HEK293 (cell line): Measurements from ENCODE around the gene PRPF4.
A peak's percentile ranks its signal among the peaks of the same experiment; 100 is the strongest.
"Not testable (repeated sequence)": the region's sequence is repeated elsewhere in the genome, so short reads cannot be mapped to it uniquely, and the experiment has no call there.

Source experiments
- CTCF ChIA-PET: fragments of 350-600 bp; formaldehyde crosslinking; extraction: SDS; loops from one replicate; lab custom pipeline; 2021; ENCODE audit warnings: antibody characterized with exemption; lab: Yijun Ruan, JAX
- POLR2A ChIA-PET: fragments of 300-600 bp; formaldehyde crosslinking; extraction: SDS; loops from one replicate; lab custom pipeline; 2020; ENCODE audit warnings: antibody characterized with exemption, inconsistent platforms; lab: Yijun Ruan, JAX
- H3K27ac ChIP-seq: fragments of 200-500 bp; sonication (Bioruptor generic); 2 replicates; pipeline ENCODE4 v1.5.1; 2014; ENCODE audit warnings: low read depth, low read length, control low read depth, inconsistent platforms; ENCODE audit errors: extremely low read depth
- H3K36me3 ChIP-seq, 2 experiments: fragments of 200-500 bp in 1 of 2; sonication (Bioruptor generic) in 1 of 2; 1 replicate in 1 of 2; 2 replicates in 1 of 2; pipeline ENCODE4 v1.5.1; 2014 to 2017; ENCODE audit warnings: inconsistent platforms in 2 of 2, low read length in 2 of 2; ENCODE audit not compliant: control insufficient read depth in 2 of 2, insufficient read depth in 1 of 2
- H3K4me1 ChIP-seq: fragments of 200-500 bp; sonication (Bioruptor generic); 2 replicates; pipeline ENCODE4 v1.5.1; 2014; ENCODE audit warnings: mild to moderate bottlenecking, low read length, inconsistent platforms; ENCODE audit not compliant: control insufficient read depth, insufficient read depth
- H3K4me3 ChIP-seq: 2 replicates; pipeline ENCODE4 v1.5.1; 2011; ENCODE audit warnings: low read depth, mild to moderate bottlenecking, control low read depth, low read length, moderate library complexity
- H3K9me3 ChIP-seq: fragments of 200-500 bp; sonication (Bioruptor generic); 2 replicates; pipeline ENCODE4 v1.5.1; 2014; ENCODE audit warnings: low read depth, low read length, inconsistent platforms; ENCODE audit not compliant: control insufficient read depth, insufficient read depth
- TCF7L2 ChIP-seq: IDR thresholded peaks from 2 replicates; pipeline ENCODE4 v1.6.1; 2011; ENCODE audit warnings: low read depth, mild to moderate bottlenecking, inconsistent platforms, low read length, moderate library complexity, borderline replicate concordance
- ZNF10 ChIP-seq: fragments of 450-650 bp; formaldehyde crosslinking; IDR thresholded peaks from 2 replicates; pipeline ENCODE4 v1.5.1; 2017; ENCODE audit warnings: missing biosample characterization, missing genetic modification characterization
- ZNF132 ChIP-seq: fragments of 450-650 bp; formaldehyde crosslinking; IDR thresholded peaks from 2 replicates; pipeline ENCODE4 v1.5.1; 2017; ENCODE audit warnings: missing biosample characterization, missing genetic modification characterization, borderline replicate concordance
- ZNF155 ChIP-seq: fragments of 450-650 bp; formaldehyde crosslinking; IDR thresholded peaks from 2 replicates; pipeline ENCODE4 v1.5.1; 2016; ENCODE audit warnings: missing biosample characterization, missing genetic modification characterization
- ZNF211 ChIP-seq: fragments of 450-650 bp; formaldehyde crosslinking; IDR thresholded peaks from 2 replicates; pipeline ENCODE4 v1.5.1; 2016; ENCODE audit warnings: low read depth, missing biosample characterization, missing genetic modification characterization
- ZNF311 ChIP-seq: fragments of 450-650 bp; formaldehyde crosslinking; IDR thresholded peaks from 2 replicates; pipeline ENCODE4 v1.5.1; 2017; ENCODE audit warnings: missing biosample characterization, missing genetic modification characterization, borderline replicate concordance
- ZNF350 ChIP-seq: fragments of 450-650 bp; formaldehyde crosslinking; IDR thresholded peaks from 2 replicates; pipeline ENCODE4 v1.5.0; 2017; ENCODE audit warnings: missing biosample characterization, mild to moderate bottlenecking, missing genetic modification characterization
- ZNF416 ChIP-seq: fragments of 450-650 bp; formaldehyde crosslinking; IDR thresholded peaks from 2 replicates; pipeline ENCODE4 v1.5.1; 2016; ENCODE audit warnings: missing biosample characterization, missing genetic modification characterization
- ZNF600 ChIP-seq: fragments of 450-650 bp; formaldehyde crosslinking; IDR thresholded peaks from 2 replicates; pipeline ENCODE4 v1.5.1; 2016; ENCODE audit warnings: missing biosample characterization, missing genetic modification characterization
- ZNF629 ChIP-seq: fragments of 450-650 bp; formaldehyde crosslinking; IDR thresholded peaks from 2 replicates; pipeline ENCODE4 v1.5.1; 2017; ENCODE audit warnings: missing biosample characterization, missing genetic modification characterization
- ZSCAN4 ChIP-seq: fragments of 450-650 bp; formaldehyde crosslinking; IDR thresholded peaks from 2 replicates; pipeline ENCODE4 v1.5.1; 2017; ENCODE audit warnings: missing biosample characterization, missing genetic modification characterization
- TF ChIP-seq, protein P1 (sequence below): sonication (generic); formaldehyde crosslinking; IDR thresholded peaks from 2 replicates; pipeline ENCODE4 v1.8.1; 2022; ENCODE audit warnings: mild to moderate bottlenecking, moderate library complexity, missing genetic modification reagents

Gene PRPF4

DNA sequence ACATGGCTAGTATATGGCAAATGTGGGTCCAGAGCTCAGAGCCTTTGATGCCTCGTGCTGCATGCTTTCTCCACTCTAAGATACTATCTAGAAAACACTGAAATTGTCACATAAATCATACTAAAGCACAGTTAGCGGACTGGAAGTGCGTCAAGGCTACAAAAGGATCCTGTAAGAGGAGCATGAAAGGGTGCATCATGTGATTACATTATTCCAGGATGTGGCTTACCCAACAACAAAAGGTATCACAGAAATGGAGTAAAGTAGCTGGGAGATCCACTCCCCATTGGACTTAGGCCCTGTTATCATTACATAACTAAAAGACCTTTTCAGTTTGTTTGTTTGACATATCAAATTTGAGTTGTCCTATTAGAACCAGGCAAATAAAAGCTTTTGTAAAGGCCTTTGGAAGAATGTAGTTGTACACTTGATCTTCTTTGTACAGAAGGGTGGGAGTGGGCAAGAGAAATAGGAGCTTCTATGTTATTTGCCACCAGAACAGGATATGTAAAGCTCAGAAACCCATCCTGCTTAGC lies 47.3 kb upstream of the PRPF4 start:
- Histone ChIP-seq H3K27ac (no peak overlapping the region), H3K36me3 (peaks cover 0 to 8% of the 10 kb centered on the region in 2 experiments), H3K4me1 (0 out of 2 replicates have a peak, but pooled peaks cover 2% of the 10 kb centered on the region), H3K9me3 (no peaks in the 10 kb centered on the region), H3K4me3 (no peak overlapping the region)
- TF ChIP-seq TCF7L2, result 0 out of 2 replicates have a peak, but pooled peaks have one; percentile 44
- 0 out of 2 replicates have a peak, but pooled peaks have one; percentile 22 for TF ChIP-seq ZNF629 (tag by site-specific recombination)
- TF ChIP-seq ZNF132, result no peak
- CTCF ChIA-PET, result interaction anchor here (0.6 to 1.3 kb wide), 3 partner anchors 9 to 174 kb away, joined by 3 to 5 read pairs (median 3); no protein-coding TSS in a partner anchor
- POLR2A ChIA-PET, result no interaction called here

DNA sequence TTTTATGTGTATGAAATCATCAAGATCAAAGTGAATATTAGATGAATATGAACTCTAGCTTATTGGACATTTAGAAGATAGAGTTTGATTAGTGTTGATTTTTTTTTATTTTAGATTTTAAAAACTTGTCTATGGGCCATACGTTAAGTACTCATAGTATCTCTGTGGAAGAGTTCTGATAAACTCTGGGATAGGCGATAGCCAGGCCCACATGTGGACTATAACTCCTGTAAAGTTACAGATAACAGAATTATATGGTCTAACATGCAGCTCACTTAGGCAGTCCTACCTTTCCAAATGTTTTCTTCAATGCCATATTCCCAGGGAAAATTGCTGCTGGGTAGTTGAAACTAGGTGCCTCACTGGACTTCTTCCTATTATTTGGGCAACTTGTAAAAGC lies 43.8 kb upstream of the PRPF4 start:
- H3K27ac ChIP-seq, result no peak overlapping the region
- no peaks in the 10 kb centered on the region; a peak in 1 of 3 replicates for H3K36me3 ChIP-seq
- TF ChIP-seq ZSCAN4 (tag by site-specific recombination) (no peak), ZNF416 (tag by site-specific recombination) (no peak)
- ChIA-PET CTCF (interaction anchor here (0.6 to 1.6 kb wide), 4 partner anchors 10 to 482 kb away, joined by 3 to 12 read pairs (median 4); partner anchors contain the start of genes FKBP15 and SLC31A1), POLR2A (interaction anchor here (1.9 kb wide), 1 partner anchor 10 kb away, joined by 15 read pairs; the partner anchor contains the start of genes FKBP15 and SLC31A1)
- no peaks in the 10 kb centered on the region for H3K9me3 ChIP-seq
- no peaks in the 10 kb centered on the region for H3K4me1 ChIP-seq
- H3K4me3 ChIP-seq, result no peak overlapping the region

DNA sequence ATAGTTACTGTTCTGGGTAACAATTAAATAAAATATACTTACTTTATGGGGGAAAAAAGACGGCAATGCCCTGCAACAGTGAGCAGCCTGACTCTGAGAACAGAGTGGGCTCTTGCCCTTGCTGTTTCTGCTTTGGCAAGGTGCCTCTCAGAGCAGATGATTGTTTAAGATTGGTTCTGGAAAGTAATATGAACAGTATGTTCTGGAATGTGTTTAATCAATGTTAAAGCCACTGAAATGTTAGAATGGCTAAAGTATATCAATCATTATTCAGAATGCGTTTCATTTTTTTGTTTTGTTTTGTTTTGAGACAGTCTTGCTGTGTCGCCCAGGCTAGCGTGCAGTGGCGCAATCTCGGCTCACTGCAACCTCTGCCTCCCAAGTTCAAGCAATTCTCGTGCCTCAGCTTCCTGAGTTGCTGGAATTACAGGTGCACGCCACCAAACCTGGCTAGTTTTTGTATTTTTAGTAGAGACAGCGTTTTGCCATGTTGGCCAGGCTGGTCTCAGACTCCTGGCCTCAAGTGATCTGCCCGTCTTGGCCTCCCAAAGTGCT lies 39.7 kb upstream of the PRPF4 start:
- H3K36me3 ChIP-seq, CTCF ChIA-PET, H3K4me1 ChIP-seq, POLR2A ChIA-PET, H3K9me3 ChIP-seq, H3K27ac ChIP-seq, H3K4me3 ChIP-seq: not testable (repeated sequence)

DNA sequence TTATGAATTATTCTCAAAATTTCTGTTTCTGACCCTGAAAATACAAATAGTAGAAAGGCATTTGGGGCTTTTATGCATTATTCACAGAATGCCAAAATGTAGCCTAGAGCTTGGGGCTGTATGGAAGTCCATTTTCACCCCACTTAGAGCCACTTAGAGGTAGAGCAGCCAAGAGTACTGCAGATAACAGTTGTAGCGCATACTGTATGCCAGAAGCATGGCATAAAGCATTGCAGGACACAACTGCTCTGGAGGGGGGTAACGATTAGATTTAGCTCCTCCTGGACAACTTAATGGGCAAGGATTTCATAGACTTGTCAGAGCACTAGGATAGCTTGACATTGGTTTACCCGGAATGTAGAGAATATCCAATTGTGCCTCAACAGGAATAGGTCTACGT lies 38.4 kb upstream of the PRPF4 start:
- no peaks in the 10 kb centered on the region for H3K36me3 ChIP-seq
- TF ChIP-seq ZNF10, result no peak
- TF ChIP-seq ZNF155 (tag by site-specific recombination), result no peak
- no peak for TF ChIP-seq ZNF311 (tag by site-specific recombination)
- no peak for TF ChIP-seq ZNF211 (tag by site-specific recombination)
- TF ChIP-seq ZNF350 (tag by site-specific recombination), result no peak
- TF ChIP-seq, protein P1, sequence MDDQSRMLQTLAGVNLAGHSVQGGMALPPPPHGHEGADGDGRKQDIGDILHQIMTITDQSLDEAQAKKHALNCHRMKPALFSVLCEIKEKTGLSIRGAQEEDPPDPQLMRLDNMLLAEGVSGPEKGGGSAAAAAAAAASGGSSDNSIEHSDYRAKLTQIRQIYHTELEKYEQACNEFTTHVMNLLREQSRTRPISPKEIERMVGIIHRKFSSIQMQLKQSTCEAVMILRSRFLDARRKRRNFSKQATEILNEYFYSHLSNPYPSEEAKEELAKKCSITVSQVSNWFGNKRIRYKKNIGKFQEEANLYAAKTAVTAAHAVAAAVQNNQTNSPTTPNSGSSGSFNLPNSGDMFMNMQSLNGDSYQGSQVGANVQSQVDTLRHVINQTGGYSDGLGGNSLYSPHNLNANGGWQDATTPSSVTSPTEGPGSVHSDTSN (CRISPR knock-in tag), result no peak
- TF ChIP-seq ZNF600 (tag by site-specific recombination), result no peak
- ChIA-PET POLR2A (interaction anchor here (1.4 kb wide), 1 partner anchor 16 kb away, joined by 7 read pairs; the partner anchor contains the start of genes FKBP15 and SLC31A1), CTCF (interaction anchor here (1.5 kb wide), 1 partner anchor 8 kb away, joined by 3 read pairs; no protein-coding TSS in a partner anchor)
- no peaks in the 10 kb centered on the region for H3K4me1 ChIP-seq
- no peaks in the 10 kb centered on the region for H3K9me3 ChIP-seq
- H3K27ac ChIP-seq, result no peak overlapping the region
- no peak overlapping the region for H3K4me3 ChIP-seq
